SK-N-MC (cell line): ENCODE results near the gene GCLM.

Experiments
- EZH2 ChIP-seq: fragments of 200-600 bp; sonication (generic); IDR thresholded peaks from one replicate; pipeline ENCODE4 v1.6.1; 2017; ENCODE audit warnings: antibody characterized with exemption
- FOXP2 ChIP-seq: optimal IDR thresholded peaks from 2 replicates; pipeline ENCODE3; 2011; ENCODE audit warnings: mild to moderate bottlenecking, moderate library complexity; ENCODE audit not compliant: insufficient read depth; ENCODE audit errors: extremely low read length, control extremely low read depth
- POLR2AphosphoS5 ChIP-seq: IDR thresholded peaks from 2 replicates; pipeline ENCODE4 v1.6.1; 2012; ENCODE audit warnings: mild to moderate bottlenecking, low read depth, low read length, borderline replicate concordance

GRCh38 chr1:93919780-93920179, 10.6 kb upstream of the GCLM start:
- TF ChIP-seq EZH2, result no peak
- TF ChIP-seq POLR2AphosphoS5, result no peak
- no peak for TF ChIP-seq FOXP2
